Uterus (tissue), 4 donors: ENCODE results near the gene ARAP1. TPM values are rescaled to one million over a fixed set of nuclear protein-coding genes. Genes with fewer than 3 reads are reported as not detected.
A peak's percentile ranks its signal among the peaks of the same experiment; 100 is the strongest.

Experiments
- DNase-seq, 2 donors: peaks; one replicate each; pipeline ENCODE4 v3.0.0-alpha.2; 2019 to 2020
- H3K27ac ChIP-seq, 2 donors: fragments of 200-600 bp; sonication (generic); 1 replicate in 1 of 2; 2 replicates in 1 of 2; pipeline ENCODE4 v1.5.1; 2016 to 2018
- H3K27me3 ChIP-seq, 2 donors: fragments of 200-600 bp; sonication (generic); one replicate each; pipeline ENCODE4 v1.5.1; 2018 to 2019; ENCODE audit warnings: control low read depth in 1 of 2
- H3K36me3 ChIP-seq, 2 donors: fragments of 200-600 bp; sonication (generic); one replicate each; pipeline ENCODE4 v1.5.1; 2019; ENCODE audit warnings: control low read depth in 1 of 2
- H3K4me1 ChIP-seq, 2 donors: fragments of 200-600 bp; sonication (generic); one replicate each; pipeline ENCODE4 v1.5.1; 2018 to 2019; ENCODE audit warnings: control low read depth in 1 of 2
- H3K4me3 ChIP-seq, 2 donors: fragments of 200-600 bp; sonication (generic); 1 replicate in 1 of 2; 2 replicates in 1 of 2; pipeline ENCODE4 v1.5.1; 2018 to 2019; ENCODE audit warnings: mild to moderate bottlenecking in 1 of 2
- H3K9me3 ChIP-seq, 2 donors: fragments of 200-600 bp; sonication (generic); one replicate each; pipeline ENCODE4 v1.5.1; 2019; ENCODE audit warnings: control low read depth in 1 of 2
- POLR2A ChIP-seq, 2 donors: fragments of 450-650 bp; IDR thresholded peaks; one replicate each; pipeline ENCODE4 v1.6.1; 2016; ENCODE audit warnings: antibody characterized with exemption in 2 of 2, mild to moderate bottlenecking in 1 of 2, moderate library complexity in 1 of 2
- intact Hi-C: fragments of 100-400 bp; cut with DNase I; formaldehyde crosslinking; loops from one replicate; pipeline ENCODE4 v1.15.1; 2023; ENCODE audit warnings: low total_unique reads
- total RNA-seq, 4 donors: library from RNA; depleted of rRNA in 3 of 4; stranded (reverse); fragments of >200 nt in 3 of 4; gene quantifications; one replicate each; pipeline versions ENCODE4 v1.1.0 to v1.2.4, GENCODE V29; 2014 to 2023
- TF ChIP-seq, protein P1 (sequence below), 4 experiments: fragments of 200-600 bp in 2 of 4; fragments of 450-650 bp in 2 of 4; sonication (generic) in 2 of 4; IDR thresholded peaks; one replicate each; pipeline ENCODE4 v1.5.1; 2016 to 2019; ENCODE audit warnings: antibody characterized with exemption in 4 of 4, mild to moderate bottlenecking in 2 of 4, moderate library complexity in 1 of 4
- donor health status: DM: yes; HTN: yes; CAD: no.

Gene ARAP1
- total RNA-seq, 4 donors from 2014 or later: 21.3 to 222 (median 70.4) TPM

DNA sequence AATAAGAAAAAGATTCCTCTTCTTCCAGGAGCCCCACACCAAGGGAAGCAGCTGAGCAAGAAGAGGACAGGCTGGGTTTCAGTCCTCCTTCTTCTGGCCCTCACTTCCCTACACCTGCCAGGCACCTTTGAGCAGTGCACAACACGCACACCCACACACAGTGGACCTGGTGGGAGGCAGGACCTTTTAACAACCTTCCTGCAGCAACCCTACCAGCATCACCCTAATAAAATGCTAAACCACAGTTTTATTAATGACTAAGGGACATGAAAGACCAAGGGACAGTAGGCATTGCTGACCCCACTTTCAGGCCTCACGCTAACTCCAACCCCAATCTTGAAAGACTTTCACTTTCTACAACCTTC, 12.2 kb downstream of the ARAP1 start:
- Histone ChIP-seq H3K27ac (no peak overlapping the region), H3K4me1 (no peaks in the 10 kb centered on the region)
- intact Hi-C loops: no loop called here

DNA sequence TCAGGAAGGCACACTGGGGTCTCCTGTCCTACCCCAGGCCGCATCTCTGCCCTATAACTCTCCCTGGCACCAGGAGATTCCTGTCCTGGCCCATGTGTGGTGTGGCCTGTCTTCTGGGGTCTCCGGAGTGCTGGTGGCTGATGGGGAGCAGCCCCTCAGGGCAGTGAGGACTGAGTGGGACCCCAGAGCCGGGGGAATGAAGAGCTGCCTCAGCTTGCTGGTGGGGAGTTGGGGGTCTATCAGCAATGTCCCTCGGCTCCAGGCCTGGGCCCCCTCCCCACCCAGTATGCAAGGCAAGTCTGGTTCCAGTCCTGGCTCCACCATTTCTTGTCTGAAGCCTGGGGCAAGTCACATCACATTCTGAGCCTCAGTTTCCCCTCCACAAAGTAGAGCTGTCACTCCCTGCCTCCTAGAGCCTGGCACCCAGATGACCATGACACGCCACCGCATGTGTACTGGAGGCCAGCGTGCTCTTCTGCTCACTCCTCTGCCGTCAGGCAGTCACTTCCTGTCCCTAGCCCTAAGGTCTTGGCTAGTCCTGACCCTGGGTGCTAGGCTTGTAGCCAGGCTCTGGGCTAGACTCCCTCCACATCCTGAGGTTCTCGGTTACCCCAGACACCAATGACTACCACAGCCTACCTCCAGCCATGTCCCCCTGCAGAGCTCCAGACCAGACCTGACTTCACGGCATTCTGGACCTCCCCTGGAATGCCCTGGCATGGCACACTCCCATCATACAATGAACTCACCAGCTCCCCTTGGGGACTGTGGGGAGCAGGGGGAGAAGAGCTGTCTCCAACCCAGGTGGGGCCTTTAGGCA, 12.8 kb downstream of the ARAP1 start:
- Histone ChIP-seq H3K9me3 (no peaks in the 10 kb centered on the region), H3K36me3 (no peaks in the 10 kb centered on the region), H3K27me3 (no peaks in the 10 kb centered on the region), H3K4me1 (no peaks in the 10 kb centered on the region), H3K4me3 (no peak overlapping the region), H3K27ac (no peak overlapping the region)
- DNase-seq: no peak
- intact Hi-C loops: no loop called here
- TF ChIP-seq, protein P1, sequence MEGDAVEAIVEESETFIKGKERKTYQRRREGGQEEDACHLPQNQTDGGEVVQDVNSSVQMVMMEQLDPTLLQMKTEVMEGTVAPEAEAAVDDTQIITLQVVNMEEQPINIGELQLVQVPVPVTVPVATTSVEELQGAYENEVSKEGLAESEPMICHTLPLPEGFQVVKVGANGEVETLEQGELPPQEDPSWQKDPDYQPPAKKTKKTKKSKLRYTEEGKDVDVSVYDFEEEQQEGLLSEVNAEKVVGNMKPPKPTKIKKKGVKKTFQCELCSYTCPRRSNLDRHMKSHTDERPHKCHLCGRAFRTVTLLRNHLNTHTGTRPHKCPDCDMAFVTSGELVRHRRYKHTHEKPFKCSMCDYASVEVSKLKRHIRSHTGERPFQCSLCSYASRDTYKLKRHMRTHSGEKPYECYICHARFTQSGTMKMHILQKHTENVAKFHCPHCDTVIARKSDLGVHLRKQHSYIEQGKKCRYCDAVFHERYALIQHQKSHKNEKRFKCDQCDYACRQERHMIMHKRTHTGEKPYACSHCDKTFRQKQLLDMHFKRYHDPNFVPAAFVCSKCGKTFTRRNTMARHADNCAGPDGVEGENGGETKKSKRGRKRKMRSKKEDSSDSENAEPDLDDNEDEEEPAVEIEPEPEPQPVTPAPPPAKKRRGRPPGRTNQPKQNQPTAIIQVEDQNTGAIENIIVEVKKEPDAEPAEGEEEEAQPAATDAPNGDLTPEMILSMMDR (IDR thresholded peaks at IDR 0.05): no peak
- no peak for TF ChIP-seq POLR2A (IDR thresholded peaks at IDR 0.05)

More for the DNA sequence above, 12.2 kb downstream of the ARAP1 start:
- H3K9me3 ChIP-seq: no peaks in the 10 kb centered on the region
- no peak overlapping the region for H3K4me3 ChIP-seq
- TF ChIP-seq POLR2A (IDR thresholded peaks at IDR 0.05): no peak
- TF ChIP-seq, protein P1 (IDR thresholded peaks at IDR 0.05): no peak
- H3K36me3 ChIP-seq: no peaks in the 10 kb centered on the region
- no peak for DNase-seq
- no peaks in the 10 kb centered on the region for H3K27me3 ChIP-seq

DNA sequence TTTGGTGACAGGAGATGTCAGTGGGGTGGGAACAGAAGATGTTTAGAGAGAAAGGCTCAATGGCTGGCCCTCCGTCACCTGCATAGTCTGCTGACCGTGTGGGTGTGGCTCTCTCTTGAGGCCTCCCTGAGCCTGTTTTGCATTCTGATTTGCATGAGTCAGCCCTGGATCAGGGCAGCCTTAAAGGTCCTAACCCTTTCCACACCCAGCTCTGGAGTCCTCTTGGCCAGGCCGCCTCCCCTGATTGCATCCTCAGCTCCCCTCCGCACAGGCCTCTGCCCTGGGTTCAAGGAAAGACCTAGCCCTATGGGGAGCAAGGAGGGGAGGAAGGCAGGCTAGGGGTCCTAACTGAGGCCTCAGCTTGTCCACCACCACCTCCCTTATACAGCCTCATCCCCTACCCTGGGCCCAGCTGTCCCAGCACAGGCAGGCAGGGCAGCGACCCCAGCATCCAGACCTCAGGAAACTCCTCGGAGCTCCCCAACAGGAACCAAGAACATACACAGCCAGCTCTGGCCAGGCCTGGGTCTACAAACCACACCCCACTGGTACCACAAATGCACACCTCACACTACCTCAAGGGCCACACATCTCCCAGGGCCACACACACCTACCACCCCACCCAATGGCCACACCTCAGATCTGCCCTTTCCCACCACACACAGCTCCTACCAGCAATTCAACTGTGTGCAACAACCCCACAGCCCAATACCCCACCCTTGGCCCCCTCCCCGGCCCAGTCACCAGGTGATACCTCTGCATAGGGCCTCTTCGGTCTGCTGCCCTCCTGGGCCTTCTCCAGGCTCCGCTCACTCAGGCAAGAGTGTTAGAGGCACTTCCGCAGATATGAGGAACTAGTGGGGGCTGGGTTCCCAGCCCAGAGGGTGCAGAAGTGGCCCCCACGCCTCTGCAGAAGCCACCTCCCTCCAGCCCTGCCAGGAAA, 13.7 kb downstream of the ARAP1 start:
- no peak for DNase-seq
- Histone ChIP-seq H3K9me3 (no peaks in the 10 kb centered on the region), H3K27ac (peak overlapping the region in 1 of 2 donors; percentile 48), H3K4me1 (no peaks in the 10 kb centered on the region), H3K4me3 (no peak overlapping the region), H3K27me3 (no peaks in the 10 kb centered on the region), H3K36me3 (no peaks in the 10 kb centered on the region)
- intact Hi-C loops: no loop called here
- TF ChIP-seq POLR2A (IDR thresholded peaks at IDR 0.05): no peak

DNA sequence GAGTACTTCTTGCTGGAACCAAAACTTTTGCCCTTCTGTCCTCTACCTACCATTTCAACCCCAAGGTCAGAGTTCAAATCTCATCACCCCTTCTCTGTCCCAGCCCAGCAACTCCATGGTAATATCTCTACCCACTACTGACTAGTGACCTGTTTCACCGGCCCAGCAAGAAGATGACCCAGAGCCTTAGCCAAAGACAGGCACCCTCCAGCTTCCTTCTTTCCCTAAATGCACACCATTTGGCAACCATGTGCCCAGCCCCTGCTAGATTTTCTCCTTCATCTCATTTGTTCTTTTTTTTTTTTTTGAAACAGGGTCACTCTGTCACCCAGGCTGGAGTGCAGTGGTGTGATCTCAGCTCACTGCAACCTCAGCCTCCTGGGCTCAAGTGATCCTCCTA, 14.9 kb downstream of the ARAP1 start:
- Histone ChIP-seq H3K27ac (peak overlapping the region in 1 of 2 donors; percentile 48), H3K36me3 (no peaks in the 10 kb centered on the region), H3K9me3 (no peaks in the 10 kb centered on the region), H3K4me3 (no peak overlapping the region), H3K4me1 (no peaks in the 10 kb centered on the region), H3K27me3 (no peaks in the 10 kb centered on the region)
- intact Hi-C loops: no loop called here
- DNase-seq: no peak
- TF ChIP-seq, protein P1 (IDR thresholded peaks at IDR 0.05): no peak
- no peak for TF ChIP-seq POLR2A (IDR thresholded peaks at IDR 0.05)

DNA sequence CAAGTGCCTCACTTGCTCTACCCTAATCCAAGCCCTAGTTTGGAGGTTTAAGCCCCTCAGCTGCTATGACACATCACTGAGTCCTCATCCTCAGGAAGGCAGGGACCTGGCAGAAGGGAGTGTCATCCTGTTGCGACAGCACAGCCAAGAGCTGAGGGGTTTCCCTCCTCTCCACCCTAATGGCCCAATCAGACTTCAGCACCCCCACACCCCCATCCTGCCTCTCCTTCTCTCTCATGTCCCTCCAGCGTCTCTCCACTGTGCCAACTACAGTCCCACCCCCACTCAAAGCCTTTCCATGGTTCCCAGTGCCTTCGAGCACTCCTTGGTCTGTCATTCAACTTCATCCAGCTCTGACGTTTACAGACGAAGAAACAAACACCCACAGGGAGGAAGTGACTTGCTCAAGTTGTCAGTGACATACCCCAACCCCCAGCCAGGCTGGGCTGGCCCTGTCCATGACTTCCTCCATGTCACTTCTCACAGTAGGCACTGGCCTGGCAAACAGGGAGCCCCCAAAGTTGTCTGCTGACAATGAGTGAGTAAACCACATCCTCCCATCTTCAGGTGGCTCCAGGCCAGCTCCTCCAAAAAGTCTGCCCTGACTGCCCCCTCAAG, 15.6 kb downstream of the ARAP1 start:
- intact Hi-C loops: no loop called here
- DNase-seq: no peak

More for the DNA sequence above, 15.6 kb downstream of the ARAP1 start:
- TF ChIP-seq POLR2A (IDR thresholded peaks at IDR 0.05): no peak
- TF ChIP-seq, protein P1 (IDR thresholded peaks at IDR 0.05): no peak
- Histone ChIP-seq H3K4me3 (no peak overlapping the region), H3K9me3 (no peaks in the 10 kb centered on the region), H3K4me1 (no peaks in the 10 kb centered on the region), H3K36me3 (no peaks in the 10 kb centered on the region), H3K27ac (peak overlapping the region in 1 of 2 donors; percentile 46), H3K27me3 (no peaks in the 10 kb centered on the region)
